Nephron progenitor cell (in vitro differentiated cells): ENCODE measurements around the gene HRH2.

Experiments used
- DNase-seq: peaks from one replicate; pipeline ENCODE4 v3.0.0; 2021
- H3K27ac Mint-ChIP-seq: 2 replicates; pipeline ENCODE4 v1.8.0; 2021; ENCODE audit warnings: mild to moderate bottlenecking, moderate library complexity, mixed read lengths
- H3K27me3 Mint-ChIP-seq: 2 replicates; pipeline ENCODE4 v1.8.0; 2021; ENCODE audit warnings: mild to moderate bottlenecking, low read depth, mixed read lengths; ENCODE audit not compliant: poor library complexity
- H3K36me3 Mint-ChIP-seq: 2 replicates; pipeline ENCODE4 v1.8.0; 2021; ENCODE audit warnings: low read depth, mixed read lengths
- H3K4me1 Mint-ChIP-seq: 2 replicates; pipeline ENCODE4 v1.8.0; 2021; ENCODE audit warnings: mixed read lengths
- H3K4me3 Mint-ChIP-seq: 2 replicates; pipeline ENCODE4 v1.8.0; 2021; ENCODE audit warnings: mild to moderate bottlenecking, moderate library complexity, mixed read lengths
- H3K9me3 Mint-ChIP-seq: 2 replicates; pipeline ENCODE4 v1.8.0; 2021; ENCODE audit warnings: mild to moderate bottlenecking, moderate library complexity, mixed read lengths
- TF ChIP-seq, protein P1 (sequence below): fragments of 200-600 bp; sonication (generic); IDR thresholded peaks from 2 replicates; pipeline ENCODE4 v1.5.0; 2021; ENCODE audit warnings: antibody characterized with exemption

The HRH2 gene

GRCh38 chr5:175674731-175675346 lies 17.0 kb downstream of the HRH2 start:
- no peaks in the 10 kb centered on the region for H3K9me3 Mint-ChIP-seq

DNA sequence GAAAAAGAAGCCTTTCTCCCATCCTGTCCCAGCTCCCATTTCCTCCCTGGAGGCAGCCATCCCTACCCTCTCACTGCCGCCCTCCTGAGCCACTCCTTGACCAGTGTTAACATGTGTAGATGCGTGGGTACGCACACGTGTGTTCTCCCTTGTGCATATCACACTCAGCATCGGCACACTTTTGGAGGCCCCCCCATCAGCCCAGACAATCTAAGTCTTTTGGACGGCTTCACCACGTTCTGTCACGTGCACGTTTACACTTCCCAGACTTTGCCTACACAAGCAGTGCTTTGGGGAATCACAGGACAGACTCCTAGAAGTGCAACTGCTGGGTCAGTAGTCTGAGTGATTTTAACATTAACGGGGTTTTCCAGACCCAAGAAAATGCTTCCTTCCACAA lies 18.0 kb downstream of the HRH2 start:
- Mint-ChIP-seq H3K9me3 (no peaks in the 10 kb centered on the region), H3K36me3 (no peaks in the 10 kb centered on the region), H3K4me3 (no peak overlapping the region), H3K4me1 (peaks cover 23% of the 10 kb centered on the region), H3K27me3 (peaks cover 37% of the 10 kb centered on the region), H3K27ac (peak overlapping the region; percentile 41)
- TF ChIP-seq, protein P1, sequence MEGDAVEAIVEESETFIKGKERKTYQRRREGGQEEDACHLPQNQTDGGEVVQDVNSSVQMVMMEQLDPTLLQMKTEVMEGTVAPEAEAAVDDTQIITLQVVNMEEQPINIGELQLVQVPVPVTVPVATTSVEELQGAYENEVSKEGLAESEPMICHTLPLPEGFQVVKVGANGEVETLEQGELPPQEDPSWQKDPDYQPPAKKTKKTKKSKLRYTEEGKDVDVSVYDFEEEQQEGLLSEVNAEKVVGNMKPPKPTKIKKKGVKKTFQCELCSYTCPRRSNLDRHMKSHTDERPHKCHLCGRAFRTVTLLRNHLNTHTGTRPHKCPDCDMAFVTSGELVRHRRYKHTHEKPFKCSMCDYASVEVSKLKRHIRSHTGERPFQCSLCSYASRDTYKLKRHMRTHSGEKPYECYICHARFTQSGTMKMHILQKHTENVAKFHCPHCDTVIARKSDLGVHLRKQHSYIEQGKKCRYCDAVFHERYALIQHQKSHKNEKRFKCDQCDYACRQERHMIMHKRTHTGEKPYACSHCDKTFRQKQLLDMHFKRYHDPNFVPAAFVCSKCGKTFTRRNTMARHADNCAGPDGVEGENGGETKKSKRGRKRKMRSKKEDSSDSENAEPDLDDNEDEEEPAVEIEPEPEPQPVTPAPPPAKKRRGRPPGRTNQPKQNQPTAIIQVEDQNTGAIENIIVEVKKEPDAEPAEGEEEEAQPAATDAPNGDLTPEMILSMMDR, result no peak
- DNase-seq, result no peak

More at GRCh38 chr5:175674731-175675346, 17.0 kb downstream of the HRH2 start:
- no peak overlapping the region for H3K4me3 Mint-ChIP-seq
- peaks cover 15% of the 10 kb centered on the region for H3K4me1 Mint-ChIP-seq
- H3K36me3 Mint-ChIP-seq, result no peaks in the 10 kb centered on the region
- peaks cover 32% of the 10 kb centered on the region for H3K27me3 Mint-ChIP-seq
- DNase-seq, result no peak
- no peak overlapping the region for H3K27ac Mint-ChIP-seq
- TF ChIP-seq, protein P1, result no peak

DNA sequence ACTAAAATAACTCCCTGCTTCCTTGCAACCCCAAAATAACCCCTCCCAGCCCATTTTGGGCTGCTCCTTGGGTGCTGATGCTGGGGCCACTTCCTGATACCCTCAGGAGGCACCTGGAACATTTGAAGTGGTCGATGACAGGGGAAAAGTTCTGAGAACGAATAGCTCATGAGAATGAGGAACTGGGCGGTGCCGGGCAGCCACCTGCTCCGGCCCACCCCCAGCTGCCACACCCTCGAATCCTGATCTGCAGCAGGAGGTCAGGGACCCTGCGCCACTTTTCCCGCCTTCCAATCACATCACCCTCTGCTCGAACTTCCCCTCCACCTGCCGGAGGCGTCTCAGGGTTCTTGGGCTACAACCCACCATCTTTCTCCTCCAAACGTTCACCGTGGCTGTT lies 19.7 kb downstream of the HRH2 start:
- DNase-seq, result no peak
- Mint-ChIP-seq H3K27me3 (peaks cover 38% of the 10 kb centered on the region), H3K27ac (no peak overlapping the region), H3K36me3 (no peaks in the 10 kb centered on the region), H3K9me3 (no peaks in the 10 kb centered on the region), H3K4me1 (peaks cover 36% of the 10 kb centered on the region), H3K4me3 (no peak overlapping the region)
- TF ChIP-seq, protein P1, result no peak

DNA sequence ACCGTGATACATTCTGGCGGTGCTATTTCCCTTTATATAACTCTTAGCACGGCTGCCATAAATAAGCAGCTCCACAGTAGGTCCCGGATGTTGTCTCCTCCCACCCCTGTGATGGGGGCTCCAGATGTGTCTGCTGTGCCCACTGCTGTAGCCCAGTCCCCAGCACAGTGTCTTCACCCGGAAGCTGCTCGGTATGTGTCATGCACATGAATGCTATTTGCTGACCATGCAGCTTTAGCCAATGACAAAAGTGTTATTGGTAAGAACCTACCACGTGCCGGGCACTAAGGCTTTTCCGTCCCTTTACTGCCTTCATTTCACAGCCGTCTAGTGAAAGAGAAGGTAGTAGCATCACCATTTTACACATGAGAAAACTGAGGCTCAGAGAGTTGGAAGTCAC lies 20.2 kb downstream of the HRH2 start:
- Mint-ChIP-seq H3K27me3 (peaks cover 36% of the 10 kb centered on the region), H3K27ac (no peak overlapping the region), H3K4me1 (peaks cover 31% of the 10 kb centered on the region), H3K36me3 (no peaks in the 10 kb centered on the region), H3K9me3 (no peaks in the 10 kb centered on the region), H3K4me3 (no peak overlapping the region)
- TF ChIP-seq, protein P1, result no peak
- DNase-seq, result no peak

DNA sequence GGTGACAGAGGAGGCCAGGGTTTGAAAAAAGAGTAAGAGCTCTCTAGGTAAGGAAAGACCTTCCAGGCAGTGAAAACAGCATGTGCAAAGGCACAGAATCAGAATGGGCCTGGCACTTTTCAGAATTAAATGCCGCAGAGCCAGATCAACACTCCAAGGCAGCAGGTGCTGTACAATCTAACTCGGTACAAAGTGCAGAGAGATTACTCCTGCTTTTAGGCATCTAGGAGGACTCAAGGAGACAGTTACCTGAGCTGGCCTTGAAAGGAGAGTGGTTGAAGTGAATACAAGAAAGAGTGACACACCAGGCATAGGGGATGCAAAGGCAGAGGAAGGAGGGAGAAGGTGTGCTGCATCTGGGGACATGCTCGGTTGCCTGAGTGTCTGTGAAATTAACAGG lies 21.5 kb downstream of the HRH2 start:
- peaks cover 28% of the 10 kb centered on the region for H3K4me1 Mint-ChIP-seq
- no peak overlapping the region for H3K27ac Mint-ChIP-seq
- H3K9me3 Mint-ChIP-seq, result no peaks in the 10 kb centered on the region
- peaks cover 34% of the 10 kb centered on the region for H3K27me3 Mint-ChIP-seq
- no peaks in the 10 kb centered on the region for H3K36me3 Mint-ChIP-seq
- no peak overlapping the region for H3K4me3 Mint-ChIP-seq
- DNase-seq, result no peak
- TF ChIP-seq, protein P1, result no peak

DNA sequence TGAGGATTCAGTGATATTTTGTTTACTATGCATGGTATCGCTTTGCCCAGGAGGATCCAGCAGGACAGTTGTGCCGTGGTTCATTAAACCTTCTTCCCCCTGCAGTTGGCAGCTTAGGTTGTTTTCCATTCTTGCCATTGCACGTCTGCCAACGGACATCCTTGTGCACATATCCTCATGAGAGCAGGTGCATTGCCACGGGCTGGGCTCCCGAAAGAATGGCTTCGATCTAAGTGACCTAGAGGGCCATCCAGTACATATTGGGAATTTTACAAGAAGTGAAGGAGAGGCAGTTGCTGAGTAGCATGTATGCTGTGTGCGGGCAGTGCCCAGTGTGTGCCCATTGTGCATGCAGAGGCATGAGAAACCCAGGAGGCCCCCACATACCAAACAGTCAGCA lies 22.1 kb downstream of the HRH2 start:
- peaks cover 28% of the 10 kb centered on the region for H3K4me1 Mint-ChIP-seq
- no peaks in the 10 kb centered on the region for H3K9me3 Mint-ChIP-seq
- DNase-seq, result no peak
- H3K4me3 Mint-ChIP-seq, result no peak overlapping the region
- TF ChIP-seq, protein P1, result no peak
- no peak overlapping the region for H3K27ac Mint-ChIP-seq
- H3K27me3 Mint-ChIP-seq, result peaks cover 32% of the 10 kb centered on the region
- no peaks in the 10 kb centered on the region for H3K36me3 Mint-ChIP-seq
